UCSD-AML1 (cell line): ENCODE data around the gene ENPP6.

Experiments used
- DNase-seq: peaks from one replicate; lab custom pipeline; 2025; ENCODE audit not compliant: unreplicated experiment; lab: John Stamatoyannopoulos, UW

ENPP6 gene

DNA sequence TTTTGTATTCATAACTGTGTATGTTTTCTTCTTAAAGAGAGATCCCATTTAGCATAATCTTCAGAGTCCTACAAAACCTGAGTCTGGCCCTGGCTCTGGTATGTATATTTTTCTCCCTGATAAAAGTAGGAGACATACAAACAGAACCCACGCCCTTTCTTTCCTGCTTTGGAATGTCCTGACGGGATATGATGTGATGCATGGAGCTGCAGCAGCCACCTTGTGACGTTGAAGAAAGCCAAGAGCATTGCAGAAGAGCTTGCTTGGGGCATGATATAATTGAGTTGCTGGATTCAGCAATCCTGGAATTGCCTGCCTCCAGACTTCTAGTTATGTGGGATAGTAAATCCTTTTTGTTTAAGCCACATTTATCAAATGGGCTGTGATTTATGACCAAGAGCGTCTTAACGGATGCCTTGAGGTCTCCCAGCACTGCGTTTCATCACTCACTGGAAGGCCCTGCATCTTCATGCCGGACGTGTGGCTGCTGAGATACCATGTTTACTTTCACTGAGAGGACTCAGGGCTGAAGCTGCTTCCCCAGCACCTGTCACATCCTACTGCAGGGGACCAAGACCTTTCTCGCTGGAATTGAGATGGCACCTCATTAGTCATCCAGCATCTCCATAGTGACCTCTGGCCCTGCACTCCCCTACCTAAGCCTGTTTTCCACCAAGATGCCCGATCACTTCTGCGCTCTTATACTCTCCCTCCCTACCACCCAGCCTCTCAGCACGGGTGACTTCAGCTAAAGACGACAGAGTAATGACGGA is 107.0 kb downstream of the ENPP6 start:
- DNase-seq, result no peak

DNA sequence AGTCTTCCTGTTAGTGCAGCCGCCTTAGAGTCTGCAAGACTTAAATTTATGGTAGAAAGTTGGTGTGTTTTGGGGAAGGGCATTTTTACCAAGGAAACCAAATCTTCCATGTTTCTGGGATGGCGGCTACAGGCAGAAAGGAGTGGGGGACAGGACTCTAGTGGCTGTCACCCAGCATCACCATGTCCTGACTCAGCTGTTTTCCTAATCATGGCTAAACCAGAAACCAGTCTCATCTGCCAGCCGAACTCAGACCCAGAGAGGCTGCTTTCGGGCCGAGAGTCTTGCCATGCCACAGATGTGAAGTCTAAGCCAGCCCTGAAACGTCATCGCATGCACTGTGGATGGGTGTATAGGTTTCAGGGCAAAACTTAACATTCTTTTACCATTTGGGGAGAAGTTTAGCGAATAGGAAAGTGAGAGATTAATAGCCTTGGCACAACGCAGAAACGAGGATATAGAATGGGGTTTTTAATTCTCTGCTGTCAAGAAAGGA is 109.6 kb downstream of the ENPP6 start:
- no peak for DNase-seq

DNA sequence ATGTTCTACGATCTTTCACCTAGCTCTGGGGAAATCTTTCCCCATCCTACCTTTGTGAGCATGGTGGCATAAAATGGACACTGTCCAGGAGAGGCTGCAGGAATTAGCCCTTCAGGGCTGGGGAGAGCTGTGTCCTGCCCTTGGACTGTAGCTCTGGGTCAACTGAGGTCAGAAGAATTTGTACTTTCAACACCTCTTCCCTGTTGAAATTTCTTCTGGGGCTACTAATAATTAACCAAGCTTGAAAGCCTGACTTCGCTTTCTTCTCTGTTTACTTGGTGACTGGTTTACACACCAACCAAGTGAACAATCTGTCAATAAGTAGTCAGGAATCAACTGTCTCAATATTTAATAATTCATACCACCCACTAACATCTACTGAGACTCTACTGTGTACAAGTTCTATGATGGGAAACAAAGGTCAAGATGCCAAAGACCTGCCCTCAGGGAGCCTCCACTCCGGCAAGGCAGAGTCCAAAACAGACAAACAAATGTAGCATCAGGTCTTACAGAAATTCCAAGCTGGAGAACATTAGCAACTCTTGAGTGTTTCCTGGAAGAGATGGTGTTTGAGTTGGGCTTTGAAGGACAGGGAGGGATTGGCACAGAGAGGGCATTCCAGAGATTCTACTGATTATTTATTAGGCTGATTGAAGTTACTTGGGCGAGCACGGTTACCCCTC is 113.1 kb downstream of the ENPP6 start:
- no peak for DNase-seq

DNA sequence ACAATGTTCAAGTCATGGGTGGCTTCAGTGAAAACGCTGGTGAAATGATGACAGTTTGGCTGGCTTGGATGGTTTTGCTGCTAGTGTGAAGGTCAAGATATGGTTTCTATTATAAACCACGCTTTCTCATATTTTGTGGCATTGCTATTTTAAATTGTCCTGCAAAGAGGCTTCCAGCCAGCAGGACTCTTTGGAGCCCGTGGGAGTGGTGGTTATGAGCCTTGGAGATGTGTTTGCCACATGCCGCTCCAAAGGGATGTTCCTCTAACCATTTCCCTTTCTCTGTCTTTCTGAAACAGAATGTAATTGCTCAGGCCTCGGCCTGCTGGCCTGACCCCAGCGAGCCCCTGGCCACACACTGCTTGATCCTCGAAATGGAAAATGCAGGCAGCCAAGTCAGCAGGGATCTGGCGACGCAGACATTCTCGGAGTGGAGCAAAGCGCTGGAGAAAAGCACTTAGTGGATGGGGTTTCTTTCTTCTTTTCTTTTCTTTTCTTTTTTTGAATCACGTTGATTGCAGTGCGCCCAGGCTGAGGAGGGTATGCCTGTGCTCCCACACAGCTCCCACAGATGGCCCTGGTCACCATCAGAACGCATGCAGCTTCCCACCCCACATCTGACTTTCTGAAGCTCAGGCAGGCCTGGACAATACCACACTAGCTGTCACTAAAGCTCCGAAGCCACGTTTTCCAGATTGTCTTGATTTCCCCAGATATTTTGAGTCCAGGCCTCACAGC is 114.0 kb downstream of the ENPP6 start:
- DNase-seq, result no peak

DNA sequence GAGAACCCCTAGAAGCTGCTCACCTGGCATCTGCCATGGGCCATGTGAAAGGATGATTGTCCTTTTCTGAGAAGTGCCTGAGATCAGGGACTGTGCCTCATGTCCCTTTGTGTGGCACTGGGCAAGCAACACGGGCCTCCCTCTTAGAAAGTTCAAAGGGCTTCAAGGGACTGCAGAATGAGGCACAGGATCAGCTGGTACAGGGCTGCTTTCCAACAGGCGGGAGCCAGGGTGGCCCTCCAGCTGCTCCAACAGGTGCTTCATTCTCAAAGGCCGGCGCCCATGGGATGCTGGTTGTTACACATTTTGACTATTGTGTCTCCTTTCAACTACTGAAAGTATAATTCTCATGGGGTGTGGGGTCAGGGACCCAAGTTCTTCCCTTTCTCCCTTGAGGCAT is 114.7 kb downstream of the ENPP6 start:
- no peak for DNase-seq

DNA sequence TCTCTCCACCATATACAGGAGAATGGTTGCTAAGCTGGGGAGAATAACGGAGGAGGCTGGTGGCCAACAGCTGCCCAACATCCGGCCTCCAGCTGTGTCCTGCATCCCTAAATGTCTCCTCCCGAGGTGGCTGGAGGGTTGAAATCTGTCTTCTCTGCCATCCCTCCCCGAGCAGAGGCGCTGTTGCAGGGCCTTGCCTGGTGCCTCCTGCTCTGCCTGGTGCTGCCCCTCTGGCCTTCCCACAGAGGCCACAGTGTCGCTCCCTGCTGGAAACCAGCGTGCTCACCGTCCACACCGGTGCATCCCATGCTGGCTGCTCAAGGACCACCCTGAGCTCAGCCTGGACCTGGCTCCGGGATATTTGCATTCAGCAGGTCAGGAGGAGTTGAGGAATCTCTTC is 115.2 kb downstream of the ENPP6 start:
- no peak for DNase-seq

DNA sequence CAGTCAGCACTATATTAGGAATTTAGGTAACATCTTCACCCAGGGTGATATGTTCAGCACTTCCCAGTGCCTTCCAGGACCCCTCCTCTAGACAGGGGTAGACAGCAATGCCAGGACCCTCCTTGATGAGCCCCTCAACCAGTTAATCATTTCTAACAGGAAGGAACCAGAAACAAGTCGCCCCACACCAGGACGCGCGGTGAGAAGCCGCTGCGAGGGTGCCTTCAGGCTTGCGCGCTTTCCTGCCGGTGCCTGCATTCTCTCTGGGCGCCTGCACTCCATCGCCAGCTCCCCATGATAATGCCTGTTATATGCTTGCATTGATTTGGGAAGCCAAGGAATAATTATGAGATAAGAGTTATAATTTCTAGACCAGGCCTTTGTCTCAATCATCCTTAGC is 116.0 kb downstream of the ENPP6 start:
- no peak for DNase-seq

DNA sequence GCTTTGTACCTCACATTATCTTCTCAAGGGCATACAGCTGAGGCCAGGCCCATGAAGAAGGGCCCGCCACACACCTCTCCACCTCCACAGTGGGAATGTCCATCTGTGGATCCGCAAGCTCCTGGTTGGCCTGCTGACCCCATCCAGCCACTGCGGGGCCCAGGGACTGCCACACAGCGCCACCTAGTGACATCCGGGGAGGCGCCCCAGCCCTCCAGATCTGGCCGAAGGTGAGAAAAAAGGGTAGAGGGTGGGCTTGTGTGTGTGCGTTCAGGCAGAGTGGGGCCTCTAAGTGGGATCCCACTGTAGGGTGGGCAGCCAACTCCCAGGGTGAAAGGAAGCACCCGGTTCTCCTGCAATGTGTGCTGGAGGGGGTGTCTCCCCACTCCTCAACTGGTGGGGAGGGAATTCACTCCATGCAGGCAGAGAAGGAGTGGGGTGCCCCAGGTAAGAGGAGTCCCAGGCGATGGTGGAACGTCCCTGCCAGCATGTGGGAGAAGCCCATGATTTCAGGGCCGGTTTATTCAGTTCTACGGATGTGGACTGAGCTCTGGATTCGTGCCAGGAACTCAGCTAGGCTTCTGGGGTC is 117.3 kb downstream of the ENPP6 start:
- peak; percentile 26 for DNase-seq

DNA sequence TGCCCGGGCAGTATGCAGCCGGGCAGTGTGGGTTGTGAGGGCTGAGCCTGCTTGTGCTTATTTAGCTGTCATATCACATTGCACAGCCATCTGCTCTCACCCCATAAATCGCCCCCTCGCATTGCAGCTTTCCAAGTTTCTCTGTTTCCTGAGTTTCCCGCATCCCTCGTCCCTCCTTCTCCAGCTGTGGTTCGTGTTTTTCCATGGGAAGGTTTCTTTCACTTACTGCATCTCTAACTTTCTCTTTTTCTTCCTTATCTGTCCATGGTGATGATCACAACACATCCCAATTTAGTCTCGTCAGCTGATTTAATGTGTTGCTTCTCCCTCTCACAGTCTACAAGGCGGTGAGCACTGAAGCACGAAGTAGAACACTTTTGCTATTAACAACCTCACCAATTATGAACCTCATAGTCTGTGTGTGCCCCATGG is 118.1 kb downstream of the ENPP6 start:
- no peak for DNase-seq

DNA sequence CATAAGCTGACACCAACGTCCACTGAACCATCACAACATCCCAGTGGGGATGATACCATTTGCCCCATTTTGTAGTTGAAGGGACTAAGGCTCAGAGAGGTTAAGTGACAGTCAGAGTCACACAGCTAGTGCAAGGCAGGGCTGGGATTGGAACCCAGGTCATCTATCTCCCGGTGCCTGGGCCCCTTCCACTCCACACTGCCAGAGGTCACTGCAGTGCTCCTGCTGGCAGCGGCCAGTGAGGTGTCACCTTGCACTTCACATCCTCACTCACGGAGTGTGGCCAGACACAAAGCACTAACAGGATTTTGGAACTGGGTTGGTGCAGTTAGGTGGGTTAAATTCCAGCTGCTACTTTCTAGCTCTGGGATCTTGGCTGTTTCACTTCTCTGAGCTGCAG is 118.7 kb downstream of the ENPP6 start:
- no peak for DNase-seq

DNA sequence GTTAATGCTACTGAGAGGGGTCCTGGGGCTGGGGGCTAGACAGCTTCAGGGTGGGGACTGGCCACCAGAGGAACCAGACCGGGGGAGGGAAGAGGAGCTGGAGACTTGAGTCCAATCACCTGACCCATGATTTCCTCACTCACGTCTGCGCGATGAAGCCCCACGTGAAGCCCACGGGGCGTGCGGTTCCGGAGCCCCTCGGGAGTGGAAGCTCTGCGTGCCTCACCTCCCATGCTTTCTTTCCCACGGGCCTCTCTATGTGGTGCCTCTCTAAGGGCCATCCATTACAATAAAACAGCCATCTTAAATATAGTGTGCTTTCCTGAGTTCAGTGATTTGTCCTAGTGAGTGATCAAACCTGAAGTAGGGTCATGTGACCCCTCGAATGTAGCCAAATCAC is 119.9 kb downstream of the ENPP6 start:
- no peak for DNase-seq

DNA sequence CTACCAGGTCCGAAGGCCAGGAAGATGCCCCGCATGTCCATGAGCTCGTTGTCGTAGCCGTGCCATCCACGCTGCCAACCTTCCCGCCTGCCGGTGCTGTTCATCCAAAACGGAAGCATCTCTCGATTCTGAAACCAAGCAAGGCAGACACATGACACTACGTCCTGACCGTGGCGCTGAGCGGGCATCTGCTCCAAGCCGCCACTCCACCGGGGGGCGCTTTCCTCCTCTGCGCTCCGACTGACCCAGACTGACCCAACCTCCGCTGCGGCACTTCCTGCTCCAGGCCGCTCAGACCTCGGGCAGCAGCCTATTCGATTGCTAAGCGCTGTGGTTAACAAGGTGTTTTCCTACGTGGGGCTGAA is 120.5 kb downstream of the ENPP6 start:
- no peak for DNase-seq

DNA sequence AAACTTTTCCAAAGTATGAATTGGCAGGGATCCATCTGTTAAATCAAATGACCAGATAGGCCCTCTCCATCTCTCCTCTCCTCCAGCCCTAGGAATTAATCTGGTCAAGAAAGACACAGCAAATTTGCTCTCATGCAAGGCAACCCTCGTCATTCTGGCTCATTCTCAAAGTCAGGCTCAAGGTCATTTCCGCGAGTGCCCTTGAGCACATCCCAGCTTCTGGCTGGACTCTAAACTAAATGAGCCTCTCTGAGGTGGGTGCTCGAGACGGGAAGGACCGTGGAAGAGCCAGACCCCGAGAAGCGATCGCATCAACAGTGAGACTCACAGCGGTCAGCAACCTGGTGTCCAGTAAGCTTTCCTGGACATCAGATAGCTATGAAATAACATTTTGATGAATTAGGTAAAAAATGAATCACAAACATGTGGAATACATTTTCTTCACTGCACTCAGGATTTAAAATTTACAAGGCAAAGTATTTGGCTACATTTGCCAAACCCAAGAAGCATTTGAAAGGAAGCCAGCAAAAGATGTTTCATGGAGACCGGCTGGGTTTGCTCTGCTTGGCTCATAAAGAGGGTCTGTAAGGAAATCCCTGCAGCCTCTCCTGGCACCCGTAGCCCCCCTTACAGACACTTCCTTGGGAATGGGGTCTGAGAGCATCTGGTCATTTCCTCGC is 121.0 kb downstream of the ENPP6 start:
- no peak for DNase-seq

DNA sequence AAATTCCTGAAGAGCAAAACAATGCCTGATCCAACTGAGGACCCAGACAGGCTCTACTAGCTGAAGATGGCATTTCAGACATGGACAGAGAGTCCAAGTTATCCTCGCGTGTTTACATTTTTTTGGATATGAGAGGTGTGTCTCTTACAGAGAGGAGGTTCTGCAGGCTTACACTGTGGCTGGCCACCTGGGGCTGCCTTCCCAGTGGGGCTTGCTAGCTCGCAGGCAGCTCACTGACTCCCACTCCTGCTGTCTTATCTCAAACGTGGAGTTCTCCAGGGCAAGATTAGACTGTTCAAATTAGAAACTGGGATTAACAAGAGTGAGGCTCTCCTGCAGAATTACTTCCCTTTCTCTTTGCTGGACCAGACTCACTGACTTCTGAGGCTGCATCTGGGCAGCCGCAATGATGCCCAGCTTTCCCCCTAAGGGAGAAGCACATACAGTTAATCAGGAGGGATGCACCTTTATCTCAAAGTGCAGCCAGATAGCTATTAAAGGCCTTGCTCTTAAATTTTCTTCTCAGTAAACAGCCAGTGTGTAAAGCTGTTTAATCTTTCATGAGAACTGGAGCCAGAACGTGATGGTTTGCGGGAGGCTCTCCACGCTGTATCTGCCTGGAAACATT is 123.0 kb downstream of the ENPP6 start:
- no peak for DNase-seq

DNA sequence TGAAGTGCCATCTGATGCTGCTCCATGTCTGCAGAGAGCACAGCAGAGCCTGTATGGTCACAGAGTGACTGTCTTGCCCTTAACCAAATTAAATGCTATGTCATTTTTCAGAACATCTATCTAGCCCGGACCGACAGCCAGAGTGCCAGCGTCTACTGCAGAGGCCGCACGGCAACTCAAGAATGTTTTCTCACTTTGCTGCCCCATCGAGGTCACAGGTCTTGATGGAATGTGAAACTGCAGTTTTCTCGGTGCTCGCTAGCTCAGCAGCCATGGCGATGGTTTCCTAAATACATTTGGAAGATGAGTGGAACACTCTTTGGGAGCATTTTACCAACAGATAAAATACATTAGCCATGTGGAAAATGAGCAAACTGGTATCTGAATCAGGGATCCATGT is 125.7 kb downstream of the ENPP6 start:
- DNase-seq, result no peak

DNA sequence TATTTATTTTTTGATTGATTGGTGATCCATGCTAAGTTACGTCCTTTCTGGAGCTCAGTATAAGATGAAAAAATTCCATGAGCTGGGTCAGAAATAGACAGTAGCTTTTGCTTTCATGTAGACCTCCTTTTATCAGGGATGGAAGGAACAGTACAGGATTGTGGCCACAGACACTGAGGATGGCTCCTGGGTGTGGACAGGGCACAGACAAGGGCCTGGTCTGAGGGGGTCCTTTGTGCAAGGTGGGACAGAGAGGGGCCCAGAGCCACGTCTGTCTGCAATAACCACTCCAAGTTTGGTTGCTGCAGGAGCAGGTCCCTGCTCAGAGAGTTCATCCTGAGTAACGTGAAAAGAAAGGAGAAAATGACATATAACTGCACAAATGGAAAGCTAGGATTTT is 127.1 kb downstream of the ENPP6 start:
- no peak for DNase-seq

DNA sequence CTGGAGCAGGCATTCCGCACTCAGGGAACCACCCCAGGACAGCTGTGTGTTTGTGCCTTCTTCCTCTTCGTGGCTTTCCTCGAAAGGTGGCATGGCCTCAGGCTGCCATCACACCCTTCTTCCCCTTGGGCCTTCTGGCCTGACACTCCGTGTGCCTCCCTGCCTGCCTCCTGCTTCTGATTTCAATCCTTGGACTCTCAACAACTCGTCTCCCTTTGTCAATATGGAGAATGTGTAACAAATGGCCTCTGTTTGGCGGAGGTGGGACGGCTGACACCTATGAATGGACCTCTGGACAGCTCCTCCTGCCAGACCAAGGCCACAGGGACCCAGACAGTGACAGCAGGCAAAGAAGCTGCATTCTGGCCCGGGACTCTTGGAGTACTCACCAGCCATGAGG is 137.0 kb downstream of the ENPP6 start:
- DNase-seq, result no peak

DNA sequence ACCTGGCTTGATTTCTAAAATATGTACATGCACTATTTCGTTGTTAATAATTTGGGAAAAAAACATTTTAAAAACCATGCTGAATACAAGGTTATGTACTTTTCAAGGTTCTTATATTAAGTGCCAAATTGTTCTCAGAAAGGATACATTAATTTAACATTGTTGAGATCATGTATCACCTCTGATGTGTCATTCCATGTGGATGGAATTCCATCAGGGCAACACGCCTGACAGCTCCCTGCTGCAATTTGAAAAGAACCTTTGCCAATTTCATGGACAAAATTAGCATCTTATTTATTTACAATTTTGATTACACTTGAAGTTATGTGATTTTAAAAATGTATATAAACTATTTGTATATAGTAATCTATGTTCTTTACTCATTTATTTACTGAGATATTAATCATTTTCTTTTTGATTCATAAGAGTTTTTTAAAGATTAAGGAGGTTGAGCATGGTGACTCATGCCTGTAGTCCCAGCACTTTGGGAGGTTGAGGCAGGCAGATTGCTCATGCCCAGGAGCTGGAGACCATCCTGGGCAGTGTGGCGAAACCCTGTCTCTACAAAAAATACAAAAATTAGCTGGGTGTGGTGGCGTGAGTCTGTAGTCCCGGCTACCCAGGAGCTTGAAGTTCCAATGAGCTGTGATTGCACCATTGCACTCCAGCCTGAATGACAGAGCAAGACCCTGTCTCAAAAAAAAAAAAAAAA is 142.8 kb downstream of the ENPP6 start:
- DNase-seq, result no peak

DNA sequence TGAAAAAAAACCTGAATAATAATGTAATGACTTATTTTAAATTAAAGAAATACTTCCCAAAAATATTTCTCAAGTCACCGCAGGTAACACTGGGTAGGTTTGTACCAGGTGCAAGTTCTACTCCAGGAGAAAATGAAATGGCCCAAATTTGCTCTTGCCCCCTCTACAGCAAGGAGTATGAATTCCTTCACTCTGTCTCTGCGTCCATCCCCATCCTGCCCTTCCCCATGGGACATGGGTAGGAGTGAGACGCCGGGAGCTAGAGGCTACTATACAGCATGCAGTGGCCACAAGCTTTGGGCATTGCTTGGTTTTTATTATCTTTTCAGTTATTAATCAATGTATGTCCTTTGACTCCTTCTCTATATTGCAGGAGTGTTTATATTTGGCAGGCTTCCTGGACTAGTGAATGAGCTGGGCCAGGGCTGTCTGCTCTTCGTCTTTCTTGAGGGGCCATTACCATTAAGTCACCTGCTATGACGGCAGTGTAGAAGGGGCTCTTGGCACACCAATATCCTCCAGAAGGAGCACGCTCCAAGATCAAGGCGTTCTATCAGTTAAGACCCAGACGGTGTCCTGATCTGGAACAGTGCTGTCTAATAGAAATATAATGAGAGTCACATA is 149.6 kb downstream of the ENPP6 start:
- no peak for DNase-seq
